Activated effector memory CD4-positive, alpha-beta T cell treated with anti-CD3 and anti-CD28 coated beads, Interleukin-2, amount 50 U/mL, for 16 hours (primary cell): ENCODE results near the gene CLDN6.

Experiments used
- DNase-seq: peaks from one replicate; pipeline ENCODE4 v3.0.0-alpha.2; 2020

CLDN6 gene

GRCh38 chr16:2985462-2985861 lies 32.5 kb downstream of the CLDN6 start:
- DNase-seq, result no peak

DNA sequence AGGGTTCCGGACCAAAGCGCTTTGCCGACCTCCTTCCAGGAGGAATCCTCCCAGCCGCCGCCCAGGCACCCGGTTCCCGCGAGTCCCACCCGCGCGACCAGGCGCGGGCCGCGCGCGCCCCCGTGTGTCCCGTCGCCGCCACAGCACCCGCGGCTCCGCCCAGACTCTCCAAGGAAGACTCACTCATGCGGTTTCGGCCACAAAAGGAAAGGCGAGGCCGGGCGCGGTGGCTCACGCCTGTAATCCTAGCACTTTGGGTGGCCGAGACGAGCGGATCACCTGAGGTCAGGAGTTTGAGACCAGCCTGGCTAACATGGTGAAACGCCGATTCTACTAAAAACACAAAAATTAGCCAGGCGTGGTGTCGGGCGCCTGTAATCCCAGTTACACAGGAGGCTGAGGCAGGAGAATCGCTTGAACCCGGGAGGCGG lies 34.3 kb downstream of the CLDN6 start:
- DNase-seq, result peak; percentile 90

- DNase-seq, result no peak
These were observed 35.6 kb downstream of the CLDN6 start for GRCh38 chr16:2982402-2982801.

DNA sequence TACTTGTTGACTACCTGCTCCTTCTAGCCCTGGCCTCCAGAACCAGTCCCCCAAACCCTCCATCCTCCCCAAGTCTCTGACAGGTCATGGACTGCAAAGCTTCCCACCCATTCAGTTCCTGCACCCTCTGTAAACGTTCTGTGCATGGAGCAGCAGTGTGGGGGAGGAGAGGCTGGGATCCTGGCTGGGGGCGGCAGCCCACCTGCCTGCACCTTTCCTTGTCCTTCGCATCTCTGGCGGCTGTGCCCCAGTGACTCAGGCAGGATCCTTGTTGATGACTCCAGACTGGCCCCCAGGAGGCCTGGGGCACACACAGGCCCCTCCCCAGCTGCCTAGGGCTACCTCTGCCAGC lies 36.1 kb downstream of the CLDN6 start:
- DNase-seq, result no peak

DNA sequence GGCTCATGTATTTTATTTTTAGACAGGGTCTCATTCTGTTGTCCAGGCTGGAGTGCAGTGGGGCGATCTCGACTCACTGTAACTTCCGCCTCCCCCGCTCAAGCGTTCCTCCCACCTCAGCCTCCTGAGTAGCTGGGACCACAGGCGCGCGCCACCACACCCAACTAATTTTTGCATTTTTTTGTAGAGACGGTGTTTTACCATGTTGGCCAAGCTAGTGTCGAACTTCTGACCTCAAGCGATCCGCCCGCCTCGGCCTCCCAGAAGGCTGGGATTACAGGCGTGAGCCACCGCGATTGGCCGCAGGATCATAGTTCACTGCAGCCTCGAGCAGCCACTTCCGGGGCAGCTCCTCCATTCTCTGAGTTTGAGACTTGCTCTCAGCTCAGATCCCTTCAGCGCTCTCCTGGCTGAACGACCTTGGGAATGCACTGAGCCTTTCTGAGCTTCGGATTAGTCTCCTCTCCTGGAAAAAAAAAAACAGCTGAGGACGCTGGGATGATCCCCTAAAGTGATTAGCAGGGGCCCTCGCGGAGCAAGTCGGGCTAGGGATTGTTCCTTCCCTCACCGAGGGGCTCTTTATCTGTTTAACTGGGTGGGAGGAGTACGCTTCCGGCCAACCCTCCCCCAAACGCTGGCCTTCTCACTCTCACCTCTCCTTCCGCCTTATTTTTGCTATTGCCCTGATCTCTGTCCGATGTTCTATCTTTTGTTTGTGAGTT lies 36.6 kb downstream of the CLDN6 start:
- DNase-seq, result no peak

- peak; percentile 98 for DNase-seq
These were observed 37.5 kb downstream of the CLDN6 start, which contains the start of gene PKMYT1 for GRCh38 chr16:2980227-2981176. TSS of gene PKMYT1 (minus strand) at chr16:2980446. CDS start at chr16:2979657, 789 bp downstream.

- no peak for DNase-seq
These were observed 38.2 kb downstream of the CLDN6 start for GRCh38 chr16:2979669-2980226.

- no peak for DNase-seq
These were observed 40.5 kb downstream of the CLDN6 start for GRCh38 chr16:2977440-2977839.

- no peak for DNase-seq
These were observed 41.3 kb downstream of the CLDN6 start for GRCh38 chr16:2976673-2977072.

DNA sequence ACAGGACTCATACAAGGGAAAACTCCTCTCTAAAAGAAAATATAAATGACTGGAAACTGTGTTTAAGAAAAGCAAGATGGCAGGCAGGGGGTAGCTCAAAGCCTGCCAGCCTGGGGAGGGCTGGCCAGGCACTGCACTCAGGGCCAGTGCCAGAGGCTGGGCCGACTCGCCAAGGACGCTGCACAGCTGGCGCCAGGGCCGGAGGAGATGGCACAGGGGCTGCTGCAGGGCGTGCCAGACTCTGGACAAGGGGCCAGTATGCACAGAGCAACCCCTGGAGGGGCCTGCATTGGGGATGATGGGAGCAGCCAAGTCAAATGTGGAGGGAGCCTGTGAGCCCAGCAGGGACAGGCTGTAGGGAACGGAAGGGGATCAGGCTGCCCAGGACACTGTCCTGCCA lies 41.8 kb downstream of the CLDN6 start:
- DNase-seq, result no peak

DNA sequence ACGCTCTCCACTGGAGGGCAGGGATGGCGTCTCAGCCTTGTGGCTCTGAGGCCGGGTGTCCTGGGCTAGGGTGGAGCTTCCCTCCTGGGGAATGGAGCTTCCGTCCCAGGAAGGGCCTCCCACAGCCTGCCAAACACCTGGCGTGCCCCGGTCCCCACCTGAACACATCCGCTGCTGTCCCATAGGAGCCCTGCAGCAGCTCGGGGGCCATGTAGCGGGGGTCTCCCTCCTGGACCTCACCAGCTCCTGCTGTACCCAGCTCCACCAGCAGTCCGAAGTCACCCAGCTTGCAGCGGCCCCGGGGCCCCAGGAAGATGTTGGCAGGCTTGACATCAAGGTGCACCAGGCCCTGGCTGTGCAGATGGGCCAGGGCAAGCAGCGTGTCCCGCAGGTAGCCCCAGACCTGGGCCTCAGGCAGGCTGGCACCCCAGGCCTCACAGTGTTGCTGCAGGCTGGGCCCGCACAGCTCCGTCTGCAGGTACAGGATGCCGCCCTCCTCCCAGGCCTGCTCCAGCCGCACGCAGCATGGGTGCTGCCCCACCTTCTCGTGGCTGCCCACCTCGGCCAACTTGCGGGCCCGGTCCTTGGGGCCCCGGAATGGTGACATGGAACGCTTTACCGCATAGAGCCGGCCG lies 42.7 kb downstream of the CLDN6 start:
- no peak for DNase-seq

DNA sequence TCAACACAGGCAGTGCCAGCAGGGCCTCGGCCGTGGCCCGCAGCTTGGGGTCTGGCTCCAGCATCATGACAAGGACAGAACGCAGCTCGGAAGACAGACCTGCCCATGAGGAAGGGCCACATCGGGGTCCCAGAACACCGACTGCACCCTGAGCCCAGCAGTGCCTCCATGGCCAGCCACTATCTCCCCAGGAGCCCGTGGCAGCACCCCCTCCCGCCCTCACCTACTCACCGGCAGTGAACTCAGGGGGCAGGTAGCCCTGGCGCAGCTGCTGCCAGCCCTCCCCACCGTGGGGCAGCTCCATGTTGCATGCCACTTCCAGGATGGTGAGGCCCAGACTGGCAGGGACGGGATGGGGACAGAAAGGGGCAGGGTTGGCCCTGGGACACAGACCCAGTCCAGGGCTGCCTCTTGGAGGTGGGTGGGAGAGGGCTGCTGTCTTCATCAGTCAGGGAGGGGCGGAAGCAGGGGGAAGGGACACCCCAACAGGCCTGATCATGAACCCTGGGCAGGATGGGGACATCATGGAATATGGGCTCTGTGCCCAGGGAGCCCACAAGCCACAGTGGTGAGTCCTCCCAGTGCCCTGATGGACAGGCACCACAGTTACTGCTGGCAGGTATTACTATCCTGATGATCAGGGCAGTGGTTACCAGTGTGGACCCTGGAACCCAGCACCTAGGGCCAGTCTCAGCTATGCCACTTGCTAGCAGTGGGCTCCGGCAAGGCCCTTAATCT lies 43.5 kb downstream of the CLDN6 start:
- no peak for DNase-seq

- DNase-seq, result no peak
These were observed 44.2 kb downstream of the CLDN6 start for GRCh38 chr16:2973605-2974318.

DNA sequence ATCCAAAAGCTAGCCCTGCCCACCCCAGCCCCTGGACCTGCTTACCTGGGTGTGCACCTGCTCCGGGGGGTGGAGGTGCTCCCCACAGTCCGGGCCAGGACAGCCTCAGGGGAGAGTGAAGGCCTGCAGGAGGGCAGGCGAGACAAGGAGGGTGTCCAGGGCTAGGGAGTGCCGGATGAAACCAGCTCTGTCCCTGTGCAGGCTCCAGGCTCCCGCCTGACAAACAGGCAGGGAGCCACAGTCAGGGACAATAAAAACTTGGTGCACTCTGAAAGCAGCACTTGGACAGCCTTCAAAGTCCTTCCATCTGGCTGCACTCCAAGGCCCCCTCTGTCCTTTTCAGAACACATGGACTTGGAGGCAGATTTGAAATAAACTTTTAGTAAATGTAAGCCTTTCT lies 44.9 kb downstream of the CLDN6 start:
- DNase-seq, result no peak

DNA sequence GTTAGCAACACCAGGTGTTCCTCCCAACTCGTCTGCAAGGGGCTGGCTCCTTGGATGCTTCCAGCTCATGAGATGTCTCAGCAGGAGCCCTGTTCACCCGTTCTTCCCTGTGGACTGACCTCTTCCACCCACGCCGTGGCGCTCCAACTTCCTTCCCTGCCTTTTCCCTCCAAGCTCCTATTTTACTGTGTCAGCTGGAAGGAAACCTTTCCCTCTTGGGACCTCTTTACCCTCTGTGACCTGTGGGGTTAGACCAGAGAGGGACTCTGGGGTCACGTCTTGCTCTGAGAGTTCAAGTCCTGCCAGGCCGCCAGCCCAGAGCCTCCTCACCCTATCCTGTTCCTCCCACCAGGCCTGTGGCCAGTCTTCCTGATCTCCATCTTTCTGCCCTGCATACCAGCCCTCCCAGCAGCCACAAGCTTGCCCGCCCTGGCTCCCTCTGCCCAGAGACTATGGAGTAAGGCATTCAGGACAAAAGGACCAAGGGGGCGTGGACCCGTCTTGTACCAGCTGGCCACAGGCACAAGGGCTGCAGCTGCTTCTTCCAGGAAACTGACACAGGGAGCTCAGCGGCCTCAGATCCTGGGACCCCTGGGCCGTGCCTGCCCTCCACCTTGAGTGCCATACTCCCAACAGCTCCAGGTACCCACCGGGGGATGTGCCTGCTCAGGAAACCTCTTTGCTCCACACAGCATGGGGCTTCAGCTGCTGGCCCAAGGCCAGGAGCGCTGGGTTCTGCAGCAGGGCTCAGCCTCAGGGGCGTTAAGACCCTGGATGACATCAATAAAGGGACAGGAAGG lies 45.8 kb downstream of the CLDN6 start:
- no peak for DNase-seq

GRCh38 chr16:2971134-2971984 lies 46.6 kb downstream of the CLDN6 start:
- no peak for DNase-seq

DNA sequence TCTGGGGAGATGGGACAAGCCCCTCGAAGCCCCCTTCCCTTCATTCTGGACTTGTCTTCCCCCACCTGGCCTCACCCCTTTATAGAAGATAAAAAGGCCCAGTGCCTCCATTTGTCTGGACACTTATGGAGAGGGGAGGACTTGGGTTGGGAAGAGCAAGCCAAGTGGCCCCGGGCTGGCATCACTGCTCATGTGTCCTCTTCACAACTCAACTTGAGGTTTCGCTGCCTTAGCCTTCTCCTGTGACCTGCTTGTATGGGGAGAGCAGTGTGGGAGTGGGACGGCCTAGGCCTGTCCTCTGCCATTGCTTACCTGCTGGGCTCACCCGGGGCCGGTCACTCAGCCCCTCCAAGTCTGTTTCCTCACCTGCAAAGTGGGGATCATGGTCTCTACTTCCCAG lies 47.4 kb downstream of the CLDN6 start:
- no peak for DNase-seq

DNA sequence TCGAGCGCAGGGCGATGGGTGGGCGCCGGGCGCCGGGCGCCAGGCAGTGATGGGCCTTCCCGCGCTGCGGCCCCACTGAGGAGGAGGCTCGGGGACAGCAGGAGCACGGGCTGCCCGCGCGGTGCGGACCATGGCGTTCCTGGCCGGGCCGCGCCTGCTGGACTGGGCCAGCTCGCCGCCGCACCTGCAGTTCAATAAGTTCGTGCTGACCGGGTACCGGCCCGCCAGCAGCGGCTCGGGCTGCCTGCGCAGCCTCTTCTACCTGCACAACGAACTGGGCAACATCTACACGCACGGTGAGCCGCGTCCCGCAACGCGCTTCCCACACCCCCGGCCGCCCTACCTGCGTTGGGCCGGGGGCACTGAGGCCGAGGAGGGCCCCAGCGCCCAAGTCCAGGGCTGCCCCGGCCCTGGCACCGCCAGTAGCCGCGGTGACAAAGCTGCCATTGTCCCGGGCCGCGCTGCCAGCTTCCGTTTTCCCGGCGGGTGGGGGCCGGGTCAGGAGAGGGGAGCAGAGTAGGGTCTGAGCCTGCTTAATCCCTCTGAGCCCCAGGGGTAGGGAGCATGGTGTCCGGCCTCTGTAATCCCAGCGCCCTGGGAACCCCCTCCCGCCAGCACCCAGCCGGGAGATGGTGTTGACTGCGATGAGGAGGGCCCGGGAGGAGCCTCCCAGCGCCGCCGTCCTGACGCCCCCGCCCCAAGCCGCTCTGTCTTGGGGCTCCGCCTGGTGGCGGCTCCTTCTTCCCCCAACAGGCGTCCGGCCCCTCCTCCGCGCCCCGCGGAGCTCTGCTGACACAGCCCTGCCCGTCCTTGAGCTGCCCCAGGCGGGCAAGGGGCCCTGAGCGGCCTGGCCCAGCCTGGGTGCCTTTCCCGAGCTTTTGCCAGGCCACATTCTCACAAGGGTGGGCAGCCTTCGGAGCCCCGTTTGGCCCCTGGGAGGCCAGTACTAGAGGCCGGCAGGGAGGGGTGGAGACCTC lies 48.1 kb downstream of the CLDN6 start:
- DNase-seq, result peak; percentile 90
